Measurements from ENCODE around the gene PTH1R. TPM values are rescaled to one million over a fixed set of nuclear protein-coding genes. Genes with fewer than 3 reads are reported as not detected.

Gene PTH1R
- total RNA-seq, 1 donor = not detected

DNA sequence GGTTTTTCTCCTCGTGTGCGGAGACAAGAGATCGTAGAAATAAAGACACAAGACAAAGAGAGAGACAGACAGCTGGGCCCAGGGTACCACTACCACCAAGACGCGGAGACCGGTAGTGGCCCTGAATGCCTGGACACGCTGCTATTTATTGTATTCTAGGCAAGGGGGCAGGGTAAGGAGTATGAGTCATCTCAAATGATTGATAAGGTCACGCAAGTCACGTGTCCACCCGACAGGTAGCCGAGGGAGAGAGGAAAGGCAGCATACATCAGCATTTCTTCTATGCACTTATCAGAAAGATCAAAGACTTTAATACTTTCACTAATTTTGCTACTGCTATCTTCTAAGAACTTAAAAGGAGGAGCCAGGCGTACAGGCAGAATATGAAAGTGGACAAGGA, 42.5 kb upstream of the PTH1R start:
- no peak for DNase-seq (ENCODE audit: low read depth)
- no peak overlapping the region for H3K4me3 ChIP-seq (ENCODE audit: low read depth, low read length)
- TF ChIP-seq, protein P1, sequence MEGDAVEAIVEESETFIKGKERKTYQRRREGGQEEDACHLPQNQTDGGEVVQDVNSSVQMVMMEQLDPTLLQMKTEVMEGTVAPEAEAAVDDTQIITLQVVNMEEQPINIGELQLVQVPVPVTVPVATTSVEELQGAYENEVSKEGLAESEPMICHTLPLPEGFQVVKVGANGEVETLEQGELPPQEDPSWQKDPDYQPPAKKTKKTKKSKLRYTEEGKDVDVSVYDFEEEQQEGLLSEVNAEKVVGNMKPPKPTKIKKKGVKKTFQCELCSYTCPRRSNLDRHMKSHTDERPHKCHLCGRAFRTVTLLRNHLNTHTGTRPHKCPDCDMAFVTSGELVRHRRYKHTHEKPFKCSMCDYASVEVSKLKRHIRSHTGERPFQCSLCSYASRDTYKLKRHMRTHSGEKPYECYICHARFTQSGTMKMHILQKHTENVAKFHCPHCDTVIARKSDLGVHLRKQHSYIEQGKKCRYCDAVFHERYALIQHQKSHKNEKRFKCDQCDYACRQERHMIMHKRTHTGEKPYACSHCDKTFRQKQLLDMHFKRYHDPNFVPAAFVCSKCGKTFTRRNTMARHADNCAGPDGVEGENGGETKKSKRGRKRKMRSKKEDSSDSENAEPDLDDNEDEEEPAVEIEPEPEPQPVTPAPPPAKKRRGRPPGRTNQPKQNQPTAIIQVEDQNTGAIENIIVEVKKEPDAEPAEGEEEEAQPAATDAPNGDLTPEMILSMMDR (IDR thresholded peaks at IDR 0.05; ENCODE audit: insufficient read depth, low read length) = no peak

DNA sequence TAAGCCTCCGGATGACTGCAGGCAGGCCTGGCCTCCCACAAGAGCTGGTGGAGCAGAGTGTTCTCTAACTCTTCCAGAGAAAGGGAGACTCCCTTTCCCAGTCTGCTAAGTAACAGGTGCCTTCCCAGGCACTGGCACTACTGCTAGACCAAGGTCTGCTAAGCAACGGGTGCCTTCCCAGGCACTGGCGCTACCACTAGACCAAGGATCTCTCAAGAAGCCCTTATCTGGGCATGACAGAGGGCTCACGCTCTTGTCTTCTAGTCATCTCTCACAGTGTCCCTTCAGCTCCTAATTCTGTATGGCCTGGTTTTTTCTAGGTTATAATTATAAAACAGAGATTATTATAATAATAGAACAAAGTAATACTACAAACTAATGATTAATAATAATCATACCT, 42.0 kb upstream of the PTH1R start:
- H3K4me3 ChIP-seq (ENCODE audit: low read depth, low read length) = no peak overlapping the region
- DNase-seq (ENCODE audit: low read depth) = no peak
- TF ChIP-seq, protein P1 (IDR thresholded peaks at IDR 0.05; ENCODE audit: insufficient read depth, low read length) = no peak

DNA sequence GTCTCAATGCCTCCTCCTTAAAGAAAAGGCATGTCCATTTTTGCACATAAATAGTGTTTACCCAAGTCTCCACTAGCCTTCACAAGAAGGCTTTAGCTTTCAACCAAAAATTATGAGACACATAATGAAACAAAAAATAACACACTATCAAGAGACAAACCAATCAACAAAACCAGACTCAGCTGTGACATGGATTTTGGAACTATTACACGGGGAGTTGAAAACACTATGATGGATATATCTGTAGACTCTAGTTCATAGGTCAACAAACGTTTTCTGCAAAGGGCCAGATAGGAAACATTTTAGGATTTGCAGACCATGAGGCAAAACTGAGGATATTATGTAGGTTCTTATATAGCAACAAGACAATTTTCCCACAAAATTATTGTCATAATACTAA, 39.2 kb upstream of the PTH1R start:
- no peak for DNase-seq (ENCODE audit: low read depth)
- H3K4me3 ChIP-seq (ENCODE audit: low read depth, low read length) = no peak overlapping the region
- TF ChIP-seq, protein P1 (IDR thresholded peaks at IDR 0.05; ENCODE audit: insufficient read depth, low read length) = no peak

GRCh38 chr3:46840491-46840890, 37.0 kb upstream of the PTH1R start:
- H3K4me3 ChIP-seq (ENCODE audit: low read depth, low read length) = no peak overlapping the region
- DNase-seq (ENCODE audit: low read depth) = no peak
- TF ChIP-seq, protein P1 (IDR thresholded peaks at IDR 0.05; ENCODE audit: insufficient read depth, low read length) = no peak

GRCh38 chr3:46843508-46843907, 34.0 kb upstream of the PTH1R start:
- no peak for DNase-seq (ENCODE audit: low read depth)
- H3K4me3 ChIP-seq (ENCODE audit: low read depth, low read length) = no peak overlapping the region
- TF ChIP-seq, protein P1 (IDR thresholded peaks at IDR 0.05; ENCODE audit: insufficient read depth, low read length) = no peak

DNA sequence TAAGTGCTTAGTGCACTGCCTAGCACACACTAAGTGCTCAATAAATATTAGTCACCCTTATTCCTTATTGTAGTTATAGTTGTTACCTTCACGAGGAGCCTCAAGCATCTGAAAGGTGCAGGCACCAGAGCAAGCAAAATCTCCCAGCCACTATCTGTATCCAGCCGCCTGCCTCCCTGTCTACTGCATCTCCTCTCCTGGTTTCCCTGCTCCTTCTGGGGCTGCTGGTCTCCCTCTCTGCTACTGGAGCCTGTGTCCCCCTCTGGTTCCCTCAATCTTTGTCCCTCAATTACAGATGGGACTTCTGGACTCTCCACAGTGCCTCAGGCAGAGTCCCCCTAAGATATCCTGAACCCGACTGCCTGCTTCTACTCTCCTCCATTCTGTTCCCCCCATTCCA, 33.1 kb upstream of the PTH1R start:
- no peak overlapping the region for H3K4me3 ChIP-seq (ENCODE audit: low read depth, low read length)
- DNase-seq (ENCODE audit: low read depth) = no peak
- TF ChIP-seq, protein P1 (IDR thresholded peaks at IDR 0.05; ENCODE audit: insufficient read depth, low read length) = no peak

DNA sequence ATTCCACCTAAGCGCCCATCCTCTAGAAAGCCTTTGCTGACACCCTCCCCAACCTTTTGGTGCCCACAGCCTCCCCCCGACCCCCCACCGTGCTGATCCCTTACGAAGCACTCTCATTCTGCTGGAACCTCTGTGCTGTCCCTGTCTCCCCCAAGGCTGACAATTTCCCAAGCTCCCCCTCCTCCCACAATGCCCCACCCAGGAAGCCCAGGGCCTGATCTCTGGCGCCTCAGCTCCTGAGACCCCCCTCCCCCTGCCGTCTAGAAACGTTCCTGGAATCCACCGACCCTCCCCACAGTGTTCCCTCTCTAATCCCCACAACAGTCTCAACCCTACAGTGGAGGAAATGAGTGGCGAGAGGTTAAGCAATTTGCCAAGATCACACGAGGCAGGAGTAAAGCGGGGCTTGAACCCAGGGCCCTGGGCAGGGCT, 32.6 kb upstream of the PTH1R start:
- H3K4me3 ChIP-seq (ENCODE audit: low read depth, low read length) = no peak overlapping the region
- TF ChIP-seq, protein P1 (IDR thresholded peaks at IDR 0.05; ENCODE audit: insufficient read depth, low read length) = no peak
- no peak for DNase-seq (ENCODE audit: low read depth)
